Trophoblast cell (in vitro differentiated cells and primary cell): ENCODE measurements around the gene CLIC2.

ENCODE experiments used
- DNase-seq, 2 donors: peaks; one replicate each; pipeline ENCODE4 v3.0.0-alpha.2; 2016
- H2AFZ ChIP-seq: 2 replicates; pipeline ENCODE4 v1.6.1; 2013; ENCODE audit warnings: low read length, moderate library complexity, mild to moderate bottlenecking; ENCODE audit not compliant: insufficient read depth, poor library complexity
- H2AK5ac ChIP-seq: 2 replicates; pipeline ENCODE4 v1.6.1; 2013; ENCODE audit warnings: mild to moderate bottlenecking, low read length
- H2BK120ac ChIP-seq: 2 replicates; pipeline ENCODE4 v1.6.1; 2013; ENCODE audit warnings: low read length, mild to moderate bottlenecking, moderate library complexity; ENCODE audit not compliant: insufficient read depth, poor library complexity
- H2BK12ac ChIP-seq: 2 replicates; pipeline ENCODE4 v1.6.1; 2013; ENCODE audit warnings: mild to moderate bottlenecking, low read length, moderate library complexity
- H2BK5ac ChIP-seq: 2 replicates; pipeline ENCODE4 v1.6.1; 2013; ENCODE audit warnings: low read length, low read depth, moderate library complexity, mild to moderate bottlenecking; ENCODE audit not compliant: poor library complexity
- H3K14ac ChIP-seq: 2 replicates; pipeline ENCODE4 v1.6.1; 2013; ENCODE audit warnings: mild to moderate bottlenecking, low read length
- H3K18ac ChIP-seq: 2 replicates; pipeline ENCODE4 v1.6.1; 2013; ENCODE audit warnings: mild to moderate bottlenecking, low read length
- H3K23ac ChIP-seq: 2 replicates; pipeline ENCODE4 v1.6.1; 2013; ENCODE audit warnings: low read length
- H3K27ac ChIP-seq: 2 replicates; pipeline ENCODE4 v1.5.1; 2013; ENCODE audit warnings: low read depth, mild to moderate bottlenecking, inconsistent platforms, low read length, moderate library complexity
- H3K27me3 ChIP-seq: 2 replicates; pipeline ENCODE4 v1.6.1; 2013; ENCODE audit warnings: inconsistent platforms, mild to moderate bottlenecking, low read length, moderate library complexity; ENCODE audit not compliant: insufficient read depth
- H3K36me3 ChIP-seq, 2 experiments: 1 replicate in 1 of 2; 2 replicates in 1 of 2; pipeline ENCODE4 v1.6.1; 2013; ENCODE audit warnings: low read length in 2 of 2, mild to moderate bottlenecking in 2 of 2, moderate library complexity in 1 of 2; ENCODE audit not compliant: insufficient read depth in 2 of 2, control insufficient read depth in 1 of 2
- H3K4ac ChIP-seq: 2 replicates; pipeline ENCODE4 v1.6.1; 2013; ENCODE audit warnings: low read depth, mild to moderate bottlenecking, low read length, moderate library complexity
- H3K4me1 ChIP-seq, 2 experiments: 1 replicate in 1 of 2; 2 replicates in 1 of 2; pipeline ENCODE4 v1.6.1; 2013; ENCODE audit warnings: low read length in 2 of 2, mild to moderate bottlenecking in 2 of 2, moderate library complexity in 1 of 2; ENCODE audit not compliant: insufficient read depth in 2 of 2, control insufficient read depth in 1 of 2
- H3K4me2 ChIP-seq: 2 replicates; pipeline ENCODE4 v1.6.1; 2013; ENCODE audit warnings: inconsistent platforms, mild to moderate bottlenecking, low read length, moderate library complexity
- H3K4me3 ChIP-seq: 2 replicates; pipeline ENCODE4 v1.5.1; 2013; ENCODE audit warnings: mild to moderate bottlenecking, low read depth, low read length, inconsistent platforms
- H3K79me1 ChIP-seq: one replicate; pipeline ENCODE4 v1.6.1; 2013; ENCODE audit warnings: low read length
- H3K79me2 ChIP-seq: 2 replicates; pipeline ENCODE4 v1.6.1; 2013; ENCODE audit warnings: low read length, mild to moderate bottlenecking; ENCODE audit not compliant: control insufficient read depth, insufficient read depth, poor library complexity
- H3K9ac ChIP-seq: 2 replicates; pipeline ENCODE4 v1.6.1; 2013; ENCODE audit warnings: mild to moderate bottlenecking, low read length
- H3K9me3 ChIP-seq: 2 replicates; pipeline ENCODE4 v1.6.1; 2013; ENCODE audit warnings: low read depth, mild to moderate bottlenecking, control low read depth, inconsistent platforms, low read length; ENCODE audit not compliant: insufficient read depth
- H4K12ac ChIP-seq: 2 replicates; pipeline ENCODE4 v1.6.1; 2013; ENCODE audit warnings: low read depth, mild to moderate bottlenecking, low read length, moderate library complexity
- H4K8ac ChIP-seq: 2 replicates; pipeline ENCODE4 v1.6.1; 2013; ENCODE audit warnings: low read depth, mild to moderate bottlenecking, low read length, moderate library complexity
- H4K91ac ChIP-seq: one replicate; pipeline ENCODE4 v1.6.1; 2013; ENCODE audit warnings: low read depth, mild to moderate bottlenecking, low read length, moderate library complexity
- WGBS: extraction: QIAGEN DNeasy Blood & Tissue Kit; methylation state at CpG from one replicate; pipeline ENCODE4 v1.1.7; 2013; ENCODE audit warnings: missing lambda C conversion rate; ENCODE audit not compliant: insufficient read length, insufficient coverage; ENCODE audit errors: extremely low coverage; 5-methylcytosine and 5-hydroxymethylcytosine counted together

Gene CLIC2

DNA sequence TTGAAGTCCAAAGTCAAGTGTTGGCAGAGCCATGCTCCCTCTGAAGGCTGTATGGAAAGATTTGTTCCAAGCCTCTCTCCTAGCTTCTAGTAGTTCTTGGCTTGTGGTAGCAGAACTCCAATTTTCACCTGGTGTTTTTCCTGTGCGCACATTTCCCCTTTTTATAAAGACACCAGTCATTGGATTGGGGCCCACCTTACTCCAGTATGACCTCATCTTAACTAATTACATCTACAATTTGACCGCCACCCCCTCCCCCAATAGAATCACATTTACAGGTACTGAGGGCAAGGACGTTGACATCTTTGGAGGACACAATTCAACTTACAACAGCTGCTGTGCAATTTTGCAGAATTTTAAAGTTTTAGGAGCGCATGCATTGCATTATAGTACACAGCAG is 86.9 kb downstream of the CLIC2 start:
- Histone ChIP-seq H3K79me2 (no peaks in the 10 kb centered on the region), H4K8ac (no peak overlapping the region), H3K27ac (no peak overlapping the region), H3K4me2 (no peak overlapping the region), H3K9ac (no peak overlapping the region), H3K4me3 (no peak overlapping the region), H3K36me3 (no peaks in the 10 kb centered on the region), H3K18ac (no peak overlapping the region), H3K14ac (no peak overlapping the region), H3K4me1 (no peaks in the 10 kb centered on the region), H2AK5ac (no peak overlapping the region), H2AFZ (no peak overlapping the region), H4K91ac (no peak overlapping the region), H2BK120ac (no peak overlapping the region), H3K4ac (no peak overlapping the region), H3K27me3 (no peaks in the 10 kb centered on the region), H2BK5ac (no peak overlapping the region), H3K79me1 (no peaks in the 10 kb centered on the region), H3K23ac (no peak overlapping the region), H3K9me3 (no peaks in the 10 kb centered on the region), H2BK12ac (no peak overlapping the region), H4K12ac (no peak overlapping the region)
- DNase-seq, result no peak
- no CpG with 5 or more reads among the region's 4 CpGs for WGBS

DNA sequence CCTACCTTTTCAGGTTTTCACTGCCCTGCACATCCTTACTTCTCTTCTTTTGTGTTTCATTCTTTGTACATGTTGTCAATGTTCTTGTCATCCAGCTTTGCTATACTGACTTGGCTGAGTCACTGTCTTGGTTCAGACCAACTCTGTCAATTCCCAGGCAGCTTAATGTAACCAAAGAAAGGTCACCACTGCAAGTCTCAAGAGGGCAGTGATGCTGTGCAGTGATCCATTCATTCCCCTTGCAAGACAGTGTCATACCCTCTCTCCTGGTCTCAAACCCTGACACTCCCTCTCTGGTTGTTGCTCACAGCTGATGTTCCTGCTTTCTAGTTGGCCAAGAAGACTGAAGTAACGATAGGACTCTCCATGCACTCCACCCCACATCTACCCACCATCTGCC is 87.7 kb downstream of the CLIC2 start:
- Histone ChIP-seq H2AK5ac (no peak overlapping the region), H2AFZ (no peak overlapping the region), H3K4me3 (no peak overlapping the region), H4K12ac (no peak overlapping the region), H3K27me3 (no peaks in the 10 kb centered on the region), H2BK120ac (no peak overlapping the region), H3K4ac (no peak overlapping the region), H2BK12ac (no peak overlapping the region), H2BK5ac (no peak overlapping the region), H3K36me3 (peaks cover 0 to 2% of the 10 kb centered on the region in 2 experiments), H3K4me1 (no peaks in the 10 kb centered on the region), H4K91ac (no peak overlapping the region), H4K8ac (no peak overlapping the region), H3K14ac (no peak overlapping the region), H3K9me3 (no peaks in the 10 kb centered on the region), H3K79me2 (no peaks in the 10 kb centered on the region), H3K79me1 (no peaks in the 10 kb centered on the region), H3K9ac (no peak overlapping the region), H3K18ac (no peak overlapping the region), H3K23ac (no peak overlapping the region), H3K4me2 (no peak overlapping the region), H3K27ac (no peak overlapping the region)
- WGBS, result no CpG with 5 or more reads among the region's 1 CpG
- DNase-seq, result no peak

- Histone ChIP-seq H3K79me1 (no peaks in the 10 kb centered on the region), H3K18ac (no peak overlapping the region), H3K79me2 (no peaks in the 10 kb centered on the region), H3K23ac (no peak overlapping the region), H2AK5ac (no peak overlapping the region), H3K4ac (no peak overlapping the region), H3K14ac (no peak overlapping the region), H3K9ac (no peak overlapping the region), H2BK12ac (no peak overlapping the region), H3K4me2 (no peak overlapping the region), H3K36me3 (peaks cover 2 to 10% of the 10 kb centered on the region in 2 experiments), H3K4me3 (no peak overlapping the region), H3K9me3 (no peaks in the 10 kb centered on the region), H4K12ac (no peak overlapping the region), H2AFZ (no peak overlapping the region), H3K27me3 (no peaks in the 10 kb centered on the region), H3K4me1 (no peaks in the 10 kb centered on the region), H3K27ac (no peak overlapping the region), H4K91ac (no peak overlapping the region), H4K8ac (no peak overlapping the region), H2BK5ac (no peak overlapping the region), H2BK120ac (no peak overlapping the region)
- no peak for DNase-seq
- no CpG with 5 or more reads among the region's 5 CpGs for WGBS
Measured at GRCh38 chrX:155242300-155242699, 92.1 kb downstream of the CLIC2 start.

DNA sequence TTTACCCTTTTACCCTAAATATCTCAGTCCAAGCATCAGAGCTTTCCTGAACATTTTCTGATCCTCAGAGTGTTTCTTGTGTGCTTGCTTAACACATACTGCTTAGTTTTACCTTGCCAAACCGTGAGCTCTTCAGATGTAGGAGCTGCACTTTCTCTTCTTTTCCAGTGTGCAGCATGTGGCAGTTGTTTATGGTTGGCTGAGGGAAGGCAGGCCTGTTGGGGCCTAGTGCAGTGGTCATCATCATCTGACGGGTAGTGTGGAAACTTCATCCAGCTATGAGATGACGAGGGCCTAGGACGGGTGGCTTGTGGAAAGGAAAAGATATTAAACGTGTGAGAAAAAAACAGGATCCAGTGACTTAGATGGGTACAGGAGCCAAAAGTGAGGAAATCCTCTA is 96.7 kb downstream of the CLIC2 start:
- H3K79me2 ChIP-seq, result no peaks in the 10 kb centered on the region
- H2BK5ac ChIP-seq, result no peak overlapping the region
- H3K4me3 ChIP-seq, result no peak overlapping the region
- no peak overlapping the region for H3K27ac ChIP-seq
- no peak overlapping the region for H3K9ac ChIP-seq
- H4K8ac ChIP-seq, result no peak overlapping the region
- H2BK12ac ChIP-seq, result no peak overlapping the region
- H4K91ac ChIP-seq, result no peak overlapping the region
- no peaks in the 10 kb centered on the region for H3K4me1 ChIP-seq
- no peak for DNase-seq
- no peak overlapping the region for H4K12ac ChIP-seq
- H2BK120ac ChIP-seq, result no peak overlapping the region
- no peaks in the 10 kb centered on the region for H3K9me3 ChIP-seq
- no peaks in the 10 kb centered on the region for H3K27me3 ChIP-seq
- no peak overlapping the region for H3K23ac ChIP-seq
- H3K14ac ChIP-seq, result no peak overlapping the region
- H3K4me2 ChIP-seq, result no peak overlapping the region
- no peak overlapping the region for H2AFZ ChIP-seq
- no peak overlapping the region for H2AK5ac ChIP-seq
- peaks cover 2 to 16% of the 10 kb centered on the region in 2 experiments for H3K36me3 ChIP-seq
- no peaks in the 10 kb centered on the region for H3K79me1 ChIP-seq
- no peak overlapping the region for H3K4ac ChIP-seq
- no CpG with 5 or more reads among the region's 5 CpGs for WGBS
- H3K18ac ChIP-seq, result no peak overlapping the region
